Breast epithelium (tissue), 3 donors: ENCODE measurements around the gene TRNP1.

Experiments
- CTCF ChIP-seq, 3 donors: fragments of 450-650 bp; IDR thresholded peaks; one replicate each; pipeline ENCODE4 v1.5.1; 2016 to 2017; ENCODE audit warnings: antibody characterized with exemption in 3 of 3, mild to moderate bottlenecking in 3 of 3, moderate library complexity in 3 of 3
- POLR2AphosphoS5 ChIP-seq, 3 donors: sonication (generic); formaldehyde crosslinking; IDR thresholded peaks; one replicate each; pipeline ENCODE4 v1.6.1; 2017; ENCODE audit warnings: antibody characterized with exemption in 3 of 3

GRCh38 chr1:27015260-27015659 is 21.8 kb downstream of the TRNP1 start:
- TF ChIP-seq CTCF (IDR thresholded peaks at IDR 0.05) (no peak), POLR2AphosphoS5 (IDR thresholded peaks at IDR 0.05) (no peak)
